Measurements from ENCODE around the gene KIAA0040. TPM values are rescaled to one million over a fixed set of nuclear protein-coding genes. Genes with fewer than 3 reads are reported as not detected.

Gene KIAA0040
- total RNA-seq, 1 donor from 2014 or later, result 3.7 TPM

GRCh38 chr1:175208773-175209492, 16.4 kb upstream of the KIAA0040 start:
- DNase-seq (ENCODE audit: low spot score in 2 of 2, unreplicated experiment in 2 of 2), result no peak
- Mint-ChIP-seq H3K4me3 (no peak overlapping the region), H3K27ac (no peak overlapping the region), H3K9me3 (peaks cover 9% of the 10 kb centered on the region), H3K4me1 (no peaks in the 10 kb centered on the region), H3K36me3 (no peaks in the 10 kb centered on the region), H3K27me3 (ENCODE audit: low read depth) (peaks cover 3% of the 10 kb centered on the region)
- no peak for TF ChIP-seq CTCF (IDR thresholded peaks at IDR 0.05; ENCODE audit: unreplicated experiment)

- Mint-ChIP-seq H3K36me3 (no peaks in the 10 kb centered on the region), H3K27ac (no peak overlapping the region), H3K9me3 (no peaks in the 10 kb centered on the region), H3K4me1 (no peaks in the 10 kb centered on the region), H3K27me3 (ENCODE audit: low read depth) (peaks cover 3% of the 10 kb centered on the region), H3K4me3 (no peak overlapping the region)
- no peak for TF ChIP-seq CTCF (IDR thresholded peaks at IDR 0.05; ENCODE audit: unreplicated experiment)
- DNase-seq (ENCODE audit: low spot score in 2 of 2, unreplicated experiment in 2 of 2), result no peak
Measured at GRCh38 chr1:175207971-175208370, 15.4 kb upstream of the KIAA0040 start.

- Mint-ChIP-seq H3K4me1 (no peaks in the 10 kb centered on the region), H3K27me3 (ENCODE audit: low read depth) (peaks cover 3% of the 10 kb centered on the region)
- TF ChIP-seq CTCF (IDR thresholded peaks at IDR 0.05; ENCODE audit: unreplicated experiment), result no peak
Measured at GRCh38 chr1:175206687-175207086, 14.1 kb upstream of the KIAA0040 start.

GRCh38 chr1:175204330-175204729, 11.8 kb upstream of the KIAA0040 start:
- no peak for DNase-seq (ENCODE audit: low spot score in 2 of 2, unreplicated experiment in 2 of 2)
- Mint-ChIP-seq H3K27ac (peak overlapping the region; percentile 68), H3K9me3 (no peaks in the 10 kb centered on the region), H3K27me3 (ENCODE audit: low read depth) (peaks cover 14% of the 10 kb centered on the region), H3K4me3 (no peak overlapping the region), H3K4me1 (peaks cover 6% of the 10 kb centered on the region), H3K36me3 (no peaks in the 10 kb centered on the region)
- TF ChIP-seq CTCF (IDR thresholded peaks at IDR 0.05; ENCODE audit: unreplicated experiment), result no peak

More at GRCh38 chr1:175206687-175207086, 14.1 kb upstream of the KIAA0040 start:
- Mint-ChIP-seq H3K9me3 (no peaks in the 10 kb centered on the region), H3K27ac (no peak overlapping the region), H3K4me3 (no peak overlapping the region), H3K36me3 (no peaks in the 10 kb centered on the region)
- DNase-seq (ENCODE audit: low spot score in 2 of 2, unreplicated experiment in 2 of 2), result no peak

- H3K4me1 Mint-ChIP-seq, result peaks cover 6% of the 10 kb centered on the region
- no peaks in the 10 kb centered on the region for H3K9me3 Mint-ChIP-seq
- no peaks in the 10 kb centered on the region for H3K36me3 Mint-ChIP-seq
- H3K4me3 Mint-ChIP-seq, result no peak overlapping the region
- no peak overlapping the region for H3K27ac Mint-ChIP-seq
- no peak for DNase-seq (ENCODE audit: low spot score in 2 of 2, unreplicated experiment in 2 of 2)
- TF ChIP-seq CTCF (IDR thresholded peaks at IDR 0.05; ENCODE audit: unreplicated experiment), result no peak
- H3K27me3 Mint-ChIP-seq (ENCODE audit: low read depth), result peaks cover 14% of the 10 kb centered on the region
Measured at GRCh38 chr1:175203570-175204068, 11.0 kb upstream of the KIAA0040 start.
